HG02840 (cell line): ENCODE data around the gene LRP1B.
"Not testable (repeated sequence)": the region's sequence is repeated elsewhere in the genome, so short reads cannot be mapped to it uniquely, and the experiment has no call there.

Experiments used
- ATAC-seq: cut with Tn5 transposase; IDR thresholded peaks from one replicate; pipeline ENCODE4 v1.9.1; 2021; ENCODE audit warnings: mild to moderate bottlenecking, moderate library complexity, moderate number of reproducible peaks; ENCODE audit not compliant: unreplicated experiment, low FRiP score

The LRP1B gene

DNA sequence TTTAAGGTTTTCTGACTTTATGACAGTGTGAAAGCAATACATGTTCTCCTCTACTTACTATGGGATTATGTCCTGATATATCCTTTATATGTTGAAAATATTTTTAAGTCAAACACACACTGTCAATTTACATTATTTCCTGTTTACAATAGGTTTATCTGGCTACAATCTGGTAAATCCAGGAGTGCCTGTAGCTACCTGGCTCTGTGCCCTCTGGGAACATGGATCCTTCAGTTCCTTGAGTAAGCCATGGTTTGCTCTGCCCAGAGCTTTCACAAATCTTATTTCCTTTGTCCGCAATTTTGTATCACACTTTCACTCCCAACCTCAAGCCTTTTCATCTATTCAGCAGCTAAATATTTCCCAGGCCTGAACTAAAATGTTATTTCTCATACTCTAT is 1768.5 kb downstream of the LRP1B start:
- ATAC-seq, result no peak

DNA sequence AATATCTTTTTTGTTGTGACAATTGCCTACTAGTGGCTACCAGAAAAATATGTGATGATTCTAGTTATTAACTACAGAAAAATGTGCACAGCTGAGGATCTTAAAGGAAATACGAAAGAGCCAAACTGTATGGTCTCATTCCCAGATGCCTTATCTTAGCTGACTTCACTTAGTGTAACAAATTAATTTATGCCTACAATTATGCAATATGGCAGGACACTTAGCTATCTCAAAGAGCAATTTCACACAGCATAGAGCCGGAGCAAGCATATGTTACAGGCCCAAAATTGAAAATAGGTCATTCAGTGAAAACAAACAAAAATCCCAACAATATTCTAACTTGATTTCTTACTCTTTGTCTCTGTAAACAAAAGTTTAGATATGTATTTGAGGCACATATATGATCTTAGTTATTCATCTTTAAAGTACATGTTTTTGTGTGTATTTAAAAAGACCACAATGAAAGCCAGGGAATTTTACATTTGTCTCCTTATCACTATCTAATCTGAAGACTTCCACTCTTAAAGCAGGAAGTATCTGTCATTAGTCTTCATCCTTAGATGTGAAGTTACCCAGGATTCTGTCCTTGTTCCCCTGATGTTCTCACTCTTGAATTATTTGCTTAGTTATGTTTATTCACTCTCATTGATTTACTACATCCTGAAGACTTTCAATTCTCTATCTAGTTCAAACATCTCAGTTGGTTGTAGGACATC is 1771.6 kb downstream of the LRP1B start:
- ATAC-seq, result no peak

DNA sequence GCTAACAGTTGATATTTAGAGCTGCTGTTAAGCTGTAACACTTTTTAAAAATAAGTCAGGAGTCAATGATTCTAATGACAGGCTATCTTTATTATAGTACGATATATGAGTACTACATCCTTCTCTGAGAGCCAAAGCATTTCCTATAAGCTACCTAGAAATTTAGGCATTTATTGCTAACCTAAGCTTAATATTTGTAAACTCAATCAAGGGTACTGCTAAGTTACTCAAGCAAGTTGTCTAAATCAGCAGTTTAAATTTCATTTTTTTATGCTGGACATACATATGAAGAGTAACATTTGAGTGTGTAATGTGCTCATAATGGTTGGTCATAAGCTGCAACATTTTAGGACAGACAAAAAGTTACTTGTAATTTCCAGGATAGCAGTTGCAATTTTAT is 1774.1 kb downstream of the LRP1B start:
- no peak for ATAC-seq

DNA sequence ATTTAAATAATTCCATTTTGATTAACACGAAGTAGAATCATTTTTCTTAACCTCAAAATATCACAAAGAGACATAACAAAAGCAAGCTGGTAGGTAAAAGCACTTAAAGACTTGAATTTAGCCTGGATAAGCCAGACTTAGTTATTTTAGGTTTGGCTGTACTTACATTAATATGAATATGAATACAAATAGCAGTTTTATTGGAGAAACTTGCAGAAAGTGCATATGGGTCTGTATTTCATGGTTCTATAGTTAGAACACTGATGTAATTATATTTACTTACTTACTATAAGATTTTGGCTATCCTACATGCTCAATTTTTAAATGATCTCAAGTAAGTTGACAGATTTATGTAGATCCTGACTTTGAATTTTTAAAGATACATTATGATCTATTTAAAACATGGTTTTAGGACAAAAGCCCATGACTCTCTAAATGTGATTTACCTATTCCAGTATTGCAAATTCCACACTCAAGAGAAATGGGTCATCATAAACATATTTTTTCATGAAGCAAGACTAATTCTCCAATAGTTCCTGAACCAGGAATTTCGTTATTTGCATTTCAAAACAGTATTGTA is 1775.2 kb downstream of the LRP1B start:
- no peak for ATAC-seq

DNA sequence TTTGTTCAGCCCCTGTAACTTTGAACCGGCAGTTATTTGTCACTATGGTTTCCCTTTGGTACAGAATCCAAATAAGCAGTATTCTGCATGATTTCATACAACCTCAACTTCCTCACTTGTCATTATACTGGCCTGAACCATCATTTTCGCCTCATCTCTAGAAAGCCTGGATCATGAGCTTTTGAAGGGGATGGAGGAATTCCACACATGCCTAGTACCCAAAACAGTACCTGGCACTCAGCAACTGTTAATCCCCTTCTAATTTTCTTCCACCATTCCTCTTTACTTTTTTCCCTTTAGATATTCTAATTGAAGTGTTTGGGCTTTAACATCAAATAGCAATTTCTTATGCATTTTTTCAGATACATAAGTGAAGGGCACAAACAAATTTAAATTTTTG is 1776.3 kb downstream of the LRP1B start:
- ATAC-seq, result no peak

DNA sequence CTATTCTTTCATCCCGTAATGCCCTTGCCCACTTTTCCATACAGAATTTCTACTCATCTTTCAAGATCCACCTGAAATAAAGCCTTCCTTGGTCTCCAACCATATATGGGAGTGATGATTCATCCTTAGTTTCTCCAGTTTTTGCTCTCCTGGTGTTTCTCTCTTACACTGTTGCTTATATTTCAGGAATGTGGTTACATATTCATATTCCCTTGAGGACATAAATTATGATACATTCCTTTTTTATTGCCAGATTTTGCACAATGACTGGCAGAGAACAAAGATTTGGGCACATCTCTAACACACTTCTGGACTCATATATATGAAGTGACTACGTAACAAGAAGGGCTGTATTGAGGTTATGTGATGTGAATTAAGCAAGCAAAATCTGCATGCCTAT is 1777.3 kb downstream of the LRP1B start:
- ATAC-seq, result no peak

DNA sequence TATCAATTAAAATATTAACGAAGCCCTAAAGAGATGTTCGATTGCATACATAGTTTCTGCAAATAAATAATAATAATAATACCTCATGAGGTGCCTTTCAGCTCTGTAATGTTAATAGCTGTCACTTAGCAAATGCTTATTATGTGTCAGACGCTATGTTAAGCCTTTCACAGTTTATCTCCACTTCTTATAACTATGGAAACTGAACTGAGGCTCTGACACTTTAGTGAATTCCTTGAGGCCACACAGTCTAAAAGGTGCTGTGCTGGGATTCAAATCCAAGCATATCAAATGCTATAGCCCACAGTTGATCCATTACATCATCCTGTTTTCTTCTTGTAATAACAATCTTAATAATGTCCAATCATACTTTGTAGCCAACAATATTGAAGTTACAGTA is 1779.1 kb downstream of the LRP1B start:
- no peak for ATAC-seq

DNA sequence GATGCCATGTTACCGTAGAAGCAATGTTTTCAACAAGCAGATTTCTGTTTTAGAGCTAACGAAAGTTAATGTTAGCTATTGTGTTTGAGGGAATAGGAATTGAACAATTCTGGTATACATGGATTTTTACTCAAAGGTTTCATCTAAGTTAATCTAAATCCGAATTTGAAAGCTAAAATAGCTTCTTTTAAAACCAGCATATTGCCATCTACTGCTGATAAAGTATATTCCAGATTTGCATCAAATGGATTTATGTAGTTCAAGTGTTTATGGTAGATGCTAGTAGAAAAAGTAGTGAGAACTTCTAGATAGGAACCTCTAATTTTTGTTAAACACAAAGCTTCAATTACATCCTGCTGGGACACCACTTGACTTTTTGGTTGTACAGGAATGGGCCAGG is 1781.1 kb downstream of the LRP1B start:
- ATAC-seq, result no peak

DNA sequence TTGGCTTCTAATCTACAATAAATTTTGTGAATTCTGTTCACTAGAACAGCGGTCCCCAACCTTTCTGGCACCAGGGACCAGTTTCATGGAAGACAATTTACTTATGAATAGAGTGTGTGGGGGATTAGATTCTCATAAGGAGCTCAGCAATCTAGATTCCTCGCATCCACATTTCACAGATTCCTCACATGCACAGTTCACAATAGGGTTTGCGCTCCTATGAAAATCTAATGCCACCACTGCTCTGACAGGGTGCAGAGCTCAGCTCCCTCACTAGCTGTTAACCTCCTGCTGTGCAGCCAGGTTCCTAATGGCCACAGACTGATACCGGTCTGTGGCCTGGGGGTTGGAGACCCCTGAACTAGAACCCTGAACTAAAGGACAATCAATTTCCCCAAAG is 1782.0 kb downstream of the LRP1B start:
- no peak for ATAC-seq

DNA sequence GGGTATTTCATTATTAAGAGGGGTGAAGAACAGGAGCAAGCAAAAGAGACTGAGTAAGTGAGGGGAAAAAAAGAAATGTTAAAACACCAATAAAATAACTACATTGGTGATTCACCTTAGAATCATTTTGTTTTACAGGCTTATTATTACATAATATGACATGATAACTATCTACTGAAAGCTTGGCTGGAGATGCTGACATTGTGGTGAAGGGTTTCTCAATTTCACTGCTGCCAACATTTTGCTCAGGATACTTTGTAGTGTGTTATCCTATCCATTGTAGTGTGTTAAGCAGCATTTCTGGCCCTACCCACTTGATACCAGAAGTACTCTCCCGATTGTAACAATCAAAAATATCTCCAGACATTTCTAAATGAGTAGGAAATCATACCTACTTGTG is 1786.0 kb downstream of the LRP1B start:
- no peak for ATAC-seq

DNA sequence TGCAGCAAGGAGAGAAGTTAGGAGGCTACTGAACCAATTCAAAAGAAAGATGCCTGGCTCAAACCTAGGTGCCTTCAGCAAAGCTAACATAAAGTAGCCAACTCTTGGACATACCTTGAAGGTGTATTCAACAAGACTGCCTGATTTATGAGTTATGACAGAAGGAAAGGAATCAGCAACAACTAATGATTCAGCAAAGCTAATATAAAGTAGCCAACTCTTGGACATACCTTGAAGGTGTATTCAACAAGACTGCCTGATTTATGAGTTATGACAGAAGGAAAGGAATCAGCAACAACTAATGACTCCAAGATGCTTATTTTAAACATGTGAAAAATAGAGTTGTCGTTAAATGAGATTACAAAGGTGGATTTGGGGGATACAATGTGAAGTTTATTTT is 1786.5 kb downstream of the LRP1B start:
- not testable (repeated sequence) for ATAC-seq

DNA sequence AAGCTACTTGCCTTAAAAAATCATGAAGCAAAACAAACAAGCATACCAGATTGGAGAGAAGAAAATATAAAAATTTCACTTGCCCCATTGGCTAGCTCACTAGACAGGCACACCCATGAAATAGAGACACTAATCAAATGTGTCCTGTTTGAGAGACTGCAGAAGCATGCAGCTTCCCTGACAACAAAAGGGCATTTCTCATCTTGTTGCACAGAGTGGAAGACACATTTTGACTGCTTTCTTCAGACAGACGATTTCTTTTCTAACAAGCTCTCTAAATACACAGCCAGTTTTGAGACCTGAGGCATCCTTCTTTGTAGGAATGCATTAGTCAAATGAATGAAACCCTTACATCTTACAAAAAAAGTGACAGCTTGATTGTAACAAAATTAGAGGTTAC is 1792.0 kb downstream of the LRP1B start:
- ATAC-seq, result no peak

DNA sequence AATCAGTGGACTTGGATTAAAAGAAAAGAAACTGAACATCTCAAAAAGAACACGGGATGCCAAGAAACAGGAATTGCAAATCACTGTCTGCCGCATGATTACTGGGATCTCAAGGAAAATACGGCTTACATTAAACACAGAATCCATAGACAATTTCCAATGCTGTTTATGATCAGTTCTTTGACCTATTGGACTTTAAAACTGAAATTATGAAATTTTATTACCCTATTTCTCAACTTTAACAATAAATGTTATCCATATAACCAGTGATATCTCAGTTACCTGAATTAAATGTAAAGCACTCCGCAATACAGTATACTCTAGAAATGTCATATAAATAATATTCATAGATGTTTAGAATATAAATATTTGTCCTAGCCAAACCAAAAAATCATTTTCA is 1793.8 kb downstream of the LRP1B start:
- ATAC-seq, result no peak

DNA sequence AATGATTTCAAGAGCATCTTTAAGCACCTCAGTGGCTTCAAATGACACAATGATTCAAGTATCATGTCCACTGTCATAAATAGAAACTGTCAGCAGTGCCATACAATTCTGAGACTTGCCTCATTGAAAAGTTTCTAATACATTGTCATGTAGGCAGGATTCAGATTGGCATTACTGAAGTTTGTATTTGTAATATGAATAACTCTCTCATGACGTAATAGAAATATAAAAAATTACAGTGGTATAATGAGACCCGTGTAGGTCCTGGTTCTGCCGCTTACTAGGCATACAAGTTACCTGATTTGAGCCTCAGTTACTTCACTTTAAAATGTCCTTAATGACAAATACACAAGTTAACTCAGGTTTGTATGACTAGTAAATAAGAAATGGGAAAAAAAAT is 1814.5 kb downstream of the LRP1B start:
- ATAC-seq, result no peak

DNA sequence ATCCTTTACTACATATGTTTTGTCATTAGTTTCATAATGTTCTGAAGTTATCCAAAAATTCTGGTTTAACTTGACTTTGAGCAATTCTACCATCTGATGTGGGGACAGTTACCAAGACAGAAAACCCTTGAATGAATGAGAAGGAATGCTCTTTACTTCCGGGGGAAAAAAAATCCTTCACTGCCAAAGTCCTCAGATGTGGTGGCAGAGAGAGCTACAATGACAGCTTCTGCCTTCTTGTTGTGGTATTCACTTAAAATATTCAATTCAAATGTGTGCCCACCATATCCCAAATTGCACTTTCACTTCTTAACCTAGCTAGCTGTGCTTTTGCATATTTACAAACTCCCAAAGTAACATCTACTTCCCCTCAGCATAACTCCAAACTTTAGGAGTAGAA is 1818.9 kb downstream of the LRP1B start:
- no peak for ATAC-seq

DNA sequence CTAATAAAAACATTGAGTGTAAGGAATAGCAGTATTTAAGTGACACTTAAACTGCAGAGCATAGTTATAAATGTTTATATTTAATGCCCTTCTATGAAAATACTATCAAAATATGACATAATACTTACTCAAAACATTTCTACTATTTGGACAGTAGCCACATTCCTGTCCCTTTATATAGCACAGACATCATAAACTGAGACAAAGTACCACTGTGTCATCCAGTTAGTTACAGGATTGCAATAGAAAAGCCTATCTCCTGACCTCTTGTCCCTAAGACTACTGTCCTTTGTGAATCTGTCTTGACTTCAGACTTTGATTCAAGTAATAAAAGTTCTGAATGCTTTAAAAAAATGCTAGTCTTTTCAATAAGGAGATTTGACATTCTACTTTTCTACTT is 1822.1 kb downstream of the LRP1B start:
- no peak for ATAC-seq

DNA sequence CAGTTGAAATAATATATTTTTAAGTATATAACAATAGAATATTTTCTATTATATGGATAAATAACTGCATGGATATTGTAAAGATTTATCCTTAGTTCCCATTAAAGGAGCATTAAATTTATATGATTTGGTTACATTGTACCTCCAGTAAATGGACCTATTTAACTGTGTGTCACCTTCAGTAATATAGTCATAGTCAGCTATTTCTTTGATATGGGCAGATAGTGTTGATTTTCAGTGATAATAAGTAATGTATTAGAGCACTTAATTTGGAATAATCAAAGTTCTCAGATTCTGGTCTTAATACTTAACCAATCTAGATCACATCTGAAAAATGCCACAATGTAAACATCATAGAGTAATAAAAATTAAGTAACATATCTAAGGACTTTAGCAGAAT is 1823.3 kb downstream of the LRP1B start:
- no peak for ATAC-seq

DNA sequence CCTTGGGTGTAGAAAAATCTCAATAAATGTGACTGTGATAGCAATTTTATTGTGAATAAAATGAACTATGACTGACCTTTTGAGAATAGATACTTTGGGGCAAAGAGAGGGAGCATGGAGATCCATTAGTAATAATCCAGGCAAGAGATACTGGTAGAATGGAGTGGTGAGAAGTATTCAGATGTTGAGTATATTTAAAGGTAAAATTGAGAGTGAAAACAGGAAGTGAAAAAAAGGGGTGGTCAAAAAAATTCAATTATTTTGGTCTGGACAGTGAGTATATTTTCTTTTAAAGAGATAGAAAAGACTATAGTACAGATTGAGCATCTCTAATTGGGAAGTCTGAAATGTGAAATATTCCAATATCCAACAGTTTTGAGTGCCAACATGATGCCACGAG is 1835.0 kb downstream of the LRP1B start:
- ATAC-seq, result no peak

DNA sequence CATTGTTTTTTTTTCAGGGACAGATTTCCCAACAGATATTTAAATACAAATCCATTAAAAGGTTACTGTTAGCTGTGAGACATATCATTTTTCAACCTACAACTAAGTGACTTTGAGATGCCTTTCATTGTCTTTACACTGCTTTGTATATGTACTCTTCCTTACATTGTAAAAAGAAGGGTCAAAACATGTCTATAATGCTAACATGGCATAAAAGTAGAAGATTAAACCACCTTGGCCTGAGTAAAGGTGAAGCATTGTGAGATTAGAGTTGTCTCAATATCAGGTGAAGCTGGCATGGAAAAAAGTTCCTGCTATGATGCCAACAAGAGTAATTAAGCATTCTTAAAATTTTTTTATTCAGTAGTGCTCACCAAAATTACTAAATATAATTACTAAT is 1842.1 kb downstream of the LRP1B start:
- no peak for ATAC-seq

DNA sequence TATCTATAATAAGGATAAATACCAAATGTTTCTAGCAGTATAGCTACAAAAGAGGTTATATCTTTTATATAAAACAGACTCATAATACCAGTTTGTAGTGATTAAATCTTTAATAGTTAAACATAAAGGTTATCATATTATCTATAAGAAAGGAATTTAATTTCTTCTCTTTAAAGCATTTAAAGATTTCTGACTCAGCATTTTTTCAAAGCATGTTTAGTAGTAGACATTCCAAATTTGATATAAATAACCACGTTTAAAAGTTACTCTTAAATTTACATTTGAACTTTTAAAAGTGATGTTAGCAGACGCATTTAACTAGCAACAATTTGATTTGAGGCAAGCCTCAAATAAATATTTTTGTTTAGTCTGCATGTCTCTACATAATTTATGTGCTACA is 1842.6 kb downstream of the LRP1B start:
- no peak for ATAC-seq

DNA sequence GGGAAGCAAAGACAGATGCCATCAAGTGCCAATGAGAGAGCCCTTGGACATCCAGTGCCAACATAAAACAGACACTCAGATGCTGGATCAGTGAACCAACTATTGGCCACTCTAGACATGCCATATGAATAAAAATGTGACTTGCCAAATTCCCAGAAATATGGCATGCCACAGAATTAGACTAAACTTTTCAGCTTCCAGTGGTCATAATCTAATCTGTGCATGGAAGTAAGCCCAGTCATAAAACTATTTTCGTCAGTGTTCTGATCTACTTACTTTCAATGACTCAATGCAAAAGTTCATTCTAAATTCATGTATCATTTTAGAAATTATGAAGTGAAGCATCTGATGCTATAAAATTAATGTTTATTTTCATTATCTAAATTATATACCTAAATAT is 1844.4 kb downstream of the LRP1B start:
- no peak for ATAC-seq

DNA sequence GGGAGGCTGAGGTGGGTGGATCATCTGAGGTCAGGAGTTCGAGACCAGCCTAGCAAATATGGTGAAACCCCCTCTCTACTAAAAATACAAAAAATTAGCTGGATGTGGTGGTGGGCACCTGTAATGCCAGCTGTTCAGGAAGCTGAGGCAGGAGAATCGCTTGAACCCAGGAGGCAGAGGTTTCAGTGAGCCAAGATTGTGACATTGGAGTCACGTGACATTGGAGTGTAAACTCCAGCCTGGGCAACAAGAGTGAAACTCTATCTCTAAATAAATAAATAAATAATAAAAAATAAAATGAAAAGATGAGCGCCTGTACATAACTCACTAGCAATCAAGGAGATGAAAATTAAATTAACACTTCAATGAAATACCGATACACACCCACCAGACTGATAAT is 1853.5 kb downstream of the LRP1B start:
- ATAC-seq, result not testable (repeated sequence)

DNA sequence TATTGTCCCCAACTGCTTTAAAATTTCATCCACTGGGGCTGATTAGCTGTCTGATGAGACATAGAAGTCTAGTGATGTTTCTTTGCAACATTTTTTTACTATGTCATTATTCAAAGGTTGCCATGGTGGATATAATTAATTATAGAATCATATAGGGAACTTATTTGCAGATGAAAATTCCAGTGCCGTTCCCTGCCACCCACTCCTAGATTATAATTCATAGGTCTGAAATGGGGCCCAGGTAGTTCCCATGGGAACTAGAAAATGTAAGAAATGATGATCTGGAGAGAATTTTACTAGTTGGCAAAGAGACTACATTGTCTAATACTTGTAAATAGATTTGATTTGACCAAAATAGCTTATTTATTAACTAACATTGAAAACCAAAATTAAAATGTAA is 1854.2 kb downstream of the LRP1B start:
- ATAC-seq, result no peak
